Omental fat pad (tissue), 4 donors: ENCODE measurements around the gene DSTN. TPM values are rescaled to one million over a fixed set of nuclear protein-coding genes. Genes with fewer than 3 reads are reported as not detected.
A peak's percentile ranks its signal among the peaks of the same experiment; 100 is the strongest.

Experiments
- ATAC-seq: fragments of 150-250 bp; one replicate; pipeline ENCODE4 v1.9.1; 2016; ENCODE audit warnings: mild to moderate bottlenecking, moderate library complexity; ENCODE audit not compliant: low FRiP score
- DNase-seq: peaks from one replicate; pipeline ENCODE4 v3.0.0-alpha.2; 2019; ENCODE audit warnings: low spot score
- CTCF ChIP-seq, 3 donors: fragments of 450-650 bp; IDR thresholded peaks; one replicate each; pipeline ENCODE4 v1.5.1; 2016 to 2017; ENCODE audit warnings: antibody characterized with exemption in 3 of 3, mild to moderate bottlenecking in 3 of 3, moderate library complexity in 2 of 3
- total RNA-seq, 4 donors: library from RNA; depleted of rRNA; stranded (reverse); fragments of >200 nt; gene quantifications; one replicate each; pipeline ENCODE4 v1.1.0, GENCODE V29; 2016

DSTN gene
- total RNA-seq, 4 donors from 2014 or later: 147 to 228 (median 170) TPM

DNA sequence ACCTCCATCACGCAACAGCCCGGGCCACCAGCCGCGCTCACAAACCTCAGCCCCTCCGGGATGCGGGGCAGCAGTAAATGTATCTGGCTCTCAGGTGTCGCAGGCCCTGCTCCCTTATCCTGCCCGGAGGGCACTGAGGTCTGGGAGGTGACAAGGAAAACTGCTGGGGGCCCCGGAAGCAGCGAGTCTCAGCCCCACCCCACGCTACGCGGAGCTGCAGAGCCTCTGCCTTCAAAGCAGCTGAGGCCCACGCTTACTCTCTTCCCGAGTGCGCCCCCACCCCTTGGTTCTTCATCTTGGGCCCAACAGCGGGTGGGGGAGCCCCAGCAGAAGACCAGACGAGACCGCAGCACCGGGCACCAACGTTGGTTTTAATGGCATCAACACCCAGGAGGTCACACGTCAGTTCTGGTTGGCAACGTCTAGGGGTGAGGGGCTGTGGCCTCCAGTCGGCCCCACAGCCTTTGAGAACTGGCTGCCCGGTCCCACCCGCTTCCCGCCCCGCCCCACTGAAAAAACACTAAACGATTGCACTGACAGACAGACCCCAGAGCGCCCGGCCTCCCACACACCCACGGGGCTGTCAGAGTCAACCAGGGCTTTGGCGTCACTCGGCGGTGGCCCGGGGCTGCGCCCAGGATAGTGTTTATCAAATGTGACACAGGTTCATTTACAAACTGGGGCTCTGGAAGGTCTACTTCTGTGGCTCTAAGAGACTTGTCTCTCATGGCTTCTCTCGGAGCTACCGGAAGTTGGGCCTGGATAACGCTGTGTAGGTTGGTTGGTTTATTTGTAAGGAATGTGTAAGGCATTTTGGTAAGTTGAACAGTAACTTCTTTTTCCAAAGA is 43.7 kb downstream of the DSTN start:
- DNase-seq (no peak), ATAC-seq (no peak)
- no peak for TF ChIP-seq CTCF (IDR thresholded peaks at IDR 0.05)

- no peak for TF ChIP-seq CTCF (IDR thresholded peaks at IDR 0.05)
- DNase-seq (no peak), ATAC-seq (no peak)
These were observed 44.4 kb downstream of the DSTN start for GRCh38 chr20:17614176-17614811.

- no peak for TF ChIP-seq CTCF (IDR thresholded peaks at IDR 0.05)
- ATAC-seq (no peak), DNase-seq (no peak)
These were observed 45.2 kb downstream of the DSTN start for GRCh38 chr20:17614812-17615644.

DNA sequence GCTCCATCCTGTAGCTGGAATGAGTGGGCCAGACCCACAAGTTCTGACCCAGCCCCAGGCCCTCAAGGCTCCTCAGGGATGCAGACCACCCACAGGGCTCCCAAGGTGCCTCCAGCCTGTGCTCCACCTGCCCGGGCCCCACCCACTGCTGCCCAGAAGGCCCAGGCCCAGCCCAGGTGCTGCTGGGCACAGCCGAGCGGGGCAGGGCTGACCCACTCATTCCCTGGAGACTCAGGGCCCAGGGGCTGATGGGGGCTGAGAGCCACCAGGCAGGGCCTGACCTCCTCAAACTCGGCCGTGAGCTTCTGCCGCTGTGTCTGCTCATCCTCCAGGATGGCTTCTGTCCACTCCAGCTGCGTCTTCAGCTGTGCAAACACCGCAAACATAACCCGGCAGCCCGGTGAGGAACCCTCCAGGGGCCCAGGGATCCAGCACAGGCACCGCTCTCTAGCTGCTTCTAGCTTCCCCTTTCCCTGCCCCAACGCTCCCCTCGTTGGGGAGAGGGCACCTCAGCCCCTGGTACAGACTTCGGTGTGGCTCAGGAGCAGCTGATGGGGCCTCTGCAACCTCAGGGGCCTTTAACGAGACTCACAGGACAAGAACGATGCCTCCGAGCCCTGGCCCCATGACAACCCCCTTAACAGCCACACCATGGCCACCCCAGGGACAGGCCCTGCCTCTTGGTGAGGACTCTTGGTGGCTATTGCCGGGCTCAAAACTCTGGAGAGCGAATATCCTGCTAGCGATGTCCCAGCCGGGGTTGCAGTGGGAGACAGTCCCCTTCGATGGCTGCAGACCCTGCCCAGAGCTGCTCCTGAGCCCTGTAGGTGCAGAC is 46.0 kb downstream of the DSTN start:
- TF ChIP-seq CTCF (IDR thresholded peaks at IDR 0.05): no peak
- no peak for ATAC-seq
- peak; percentile 12 for DNase-seq

DNA sequence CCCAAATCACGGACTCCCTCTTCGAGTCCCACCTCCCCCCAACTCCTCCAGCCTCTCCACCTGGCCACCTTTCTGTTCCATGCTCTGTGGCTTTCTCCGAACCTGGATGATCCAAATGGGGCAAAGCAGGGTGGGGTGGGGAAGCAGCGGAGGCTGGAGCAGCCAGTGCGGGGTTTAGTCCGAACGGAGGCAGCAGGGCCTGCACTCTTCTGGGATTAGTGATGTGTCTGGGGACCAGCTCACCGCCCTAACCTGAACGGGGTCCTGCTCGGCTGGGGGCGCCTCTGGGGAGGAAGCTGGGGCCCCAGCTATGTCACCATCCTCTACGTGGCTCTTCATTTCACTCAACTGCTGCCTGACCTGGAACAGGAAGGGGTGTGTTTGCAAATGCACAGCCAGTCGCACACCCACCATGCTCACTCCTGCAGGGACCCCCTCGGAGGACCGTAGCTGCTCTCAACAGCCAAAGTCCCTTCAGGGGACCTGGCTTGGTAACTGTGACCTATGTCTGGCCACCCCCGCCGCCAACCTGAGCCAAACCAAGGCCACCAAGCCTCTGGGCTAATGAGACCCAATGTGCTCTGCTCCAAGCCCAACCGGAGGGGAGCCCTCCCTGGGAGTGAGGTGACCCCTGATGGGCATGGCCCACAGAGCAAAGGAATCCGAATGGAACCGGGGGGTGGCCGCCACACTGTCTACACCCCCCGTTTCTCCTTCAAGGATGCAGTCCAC is 46.8 kb downstream of the DSTN start:
- no peak for TF ChIP-seq CTCF (IDR thresholded peaks at IDR 0.05)
- no peak for ATAC-seq
- DNase-seq: peak; percentile 21
